Small intestine (tissue), 7 donors: ENCODE results near the gene EDRF1. TPM values are rescaled to one million over a fixed set of nuclear protein-coding genes. Genes with fewer than 3 reads are reported as not detected.
A peak's percentile ranks its signal among the peaks of the same experiment; 100 is the strongest.

Experiments
- DNase-seq, 2 donors: peaks; one replicate each; pipeline versions ENCODE4 v3.0.0 to v3.0.0-alpha.2; 2013
- FAIRE-seq: peaks from 2 replicates; lab custom pipeline; 2012; peaks lifted over from hg19 to GRCh38; lab: Jason Lieb, UNC
- H3K27ac ChIP-seq, 3 donors: one replicate each; pipeline ENCODE4 v1.5.1; 2013; ENCODE audit warnings: low read length in 2 of 3, mild to moderate bottlenecking in 2 of 3, control low read depth in 1 of 3, inconsistent platforms in 1 of 3, low read depth in 1 of 3, moderate library complexity in 1 of 3
- H3K27me3 ChIP-seq, 3 donors: one replicate each; pipeline ENCODE4 v1.6.1; 2013; ENCODE audit warnings: low read length in 3 of 3, inconsistent platforms in 1 of 3; ENCODE audit not compliant: control insufficient read depth in 3 of 3, insufficient read depth in 3 of 3
- H3K36me3 ChIP-seq, 3 donors: one replicate each; pipeline ENCODE4 v1.6.1; 2013; ENCODE audit warnings: low read length in 3 of 3, inconsistent platforms in 1 of 3, low read depth in 1 of 3, mild to moderate bottlenecking in 1 of 3, moderate library complexity in 1 of 3; ENCODE audit not compliant: control insufficient read depth in 3 of 3, insufficient read depth in 2 of 3
- H3K4me1 ChIP-seq, 3 donors: one replicate each; pipeline ENCODE4 v1.6.1; 2013; ENCODE audit warnings: low read length in 2 of 3, inconsistent platforms in 1 of 3, low read depth in 1 of 3, mild to moderate bottlenecking in 1 of 3, moderate library complexity in 1 of 3; ENCODE audit not compliant: control insufficient read depth in 3 of 3, insufficient read depth in 2 of 3
- H3K4me3 ChIP-seq, 3 donors: one replicate each; pipeline ENCODE4 v1.5.1; 2013; ENCODE audit warnings: low read length in 3 of 3, control low read depth in 1 of 3, inconsistent platforms in 1 of 3, low read depth in 1 of 3, mild to moderate bottlenecking in 1 of 3, moderate library complexity in 1 of 3
- H3K9me3 ChIP-seq, 2 donors: one replicate each; pipeline ENCODE4 v1.6.1; 2013; ENCODE audit warnings: low read depth in 1 of 2, low read length in 1 of 2; ENCODE audit not compliant: control insufficient read depth in 2 of 2, insufficient read depth in 1 of 2
- WGBS, 3 donors: extraction: QIAGEN DNeasy Blood & Tissue Kit; methylation state at CpG; one replicate each; pipeline ENCODE4 v1.1.7; 2013; 5-methylcytosine and 5-hydroxymethylcytosine counted together
- polyA plus RNA-seq, 4 donors: library from polyadenylated mRNA; stranded (reverse) in 3 of 4; unstranded in 1 of 4; fragments of 200-250 nt in 3 of 4; fragments of 120-200 nt in 1 of 4; gene quantifications; one replicate each; pipeline versions ENCODE4 v1.2.1 to v1.2.3, GENCODE V29; 2013
- donor health status: healthy with polysubstance abuse.
- donor health status: control.
- donor health status: control.
- donor health status: Bipolar disorder and iron deficiency.
- donor health status: healthy.

Gene EDRF1
- polyA plus RNA-seq, 4 donors: 8.6 to 30.4 (median 11.2) TPM

DNA sequence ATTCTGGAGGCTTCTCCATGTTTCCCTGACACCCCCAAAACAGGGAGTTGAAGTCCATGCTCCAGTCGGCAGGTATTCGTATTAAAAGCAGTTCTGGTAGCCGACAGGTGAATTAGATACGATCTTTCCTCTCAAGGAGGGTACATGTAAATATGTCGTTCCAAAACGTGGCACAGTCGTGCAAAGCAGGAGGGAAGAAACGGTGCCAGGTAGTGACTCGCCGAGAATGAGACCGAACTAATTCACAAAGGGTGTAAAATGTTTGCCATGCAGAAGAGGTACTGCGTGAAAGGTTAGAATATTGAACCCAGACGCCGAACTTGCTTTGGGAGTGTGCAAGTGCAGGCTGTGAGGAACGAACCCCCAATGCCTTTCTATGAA lies 483 bp downstream of the EDRF1 start:
- 1% methylated on average over 15 of the region's 15 CpGs for WGBS, 3 donors
- peaks cover 0 to 8% of the 10 kb centered on the region in 2 donors for H3K9me3 ChIP-seq
- DNase-seq (no peak), FAIRE-seq (no peak)
- no peaks in the 10 kb centered on the region for H3K27me3 ChIP-seq
- peaks cover 0 to 6% (median 0%) of the 10 kb centered on the region in 3 donors for H3K4me1 ChIP-seq
- H3K27ac ChIP-seq: peak overlapping the region; percentile 70 to 92 (median 88)
- peaks cover 0 to 7% (median 6%) of the 10 kb centered on the region in 3 donors for H3K36me3 ChIP-seq
- peak overlapping the region; percentile 71 to 95 (median 82) for H3K4me3 ChIP-seq

DNA sequence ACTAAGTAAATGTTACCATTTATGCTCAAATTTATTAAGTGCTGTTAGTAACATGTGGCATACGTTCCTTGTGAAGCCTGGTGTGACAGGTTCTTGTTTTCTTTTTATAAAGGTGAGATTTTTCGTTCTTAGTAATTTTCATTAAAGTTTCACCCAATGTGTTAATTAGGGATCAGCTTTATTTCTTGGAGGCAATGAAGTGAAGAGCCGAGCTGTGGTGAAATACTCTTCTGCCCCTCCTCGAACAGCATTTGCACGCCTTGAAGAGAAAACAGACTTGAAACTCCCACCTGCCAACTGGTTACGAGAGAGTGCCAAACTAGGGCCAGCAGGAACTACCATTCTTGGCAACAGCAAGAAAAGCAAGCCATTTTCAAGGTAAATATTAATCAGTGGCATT lies 1.5 kb downstream of the EDRF1 start:
- no peak overlapping the region for H3K4me3 ChIP-seq
- peaks cover 0 to 6% (median 0%) of the 10 kb centered on the region in 3 donors for H3K4me1 ChIP-seq
- 83 to 88% (median 83%) methylated on average over 6 of the region's 6 CpGs for WGBS, 3 donors
- DNase-seq (no peak), FAIRE-seq (no peak)
- peaks cover 0 to 8% of the 10 kb centered on the region in 2 donors for H3K9me3 ChIP-seq
- no peaks in the 10 kb centered on the region for H3K27me3 ChIP-seq
- H3K27ac ChIP-seq: no peak overlapping the region
- H3K36me3 ChIP-seq: peaks cover 3 to 8% (median 8%) of the 10 kb centered on the region in 3 donors

DNA sequence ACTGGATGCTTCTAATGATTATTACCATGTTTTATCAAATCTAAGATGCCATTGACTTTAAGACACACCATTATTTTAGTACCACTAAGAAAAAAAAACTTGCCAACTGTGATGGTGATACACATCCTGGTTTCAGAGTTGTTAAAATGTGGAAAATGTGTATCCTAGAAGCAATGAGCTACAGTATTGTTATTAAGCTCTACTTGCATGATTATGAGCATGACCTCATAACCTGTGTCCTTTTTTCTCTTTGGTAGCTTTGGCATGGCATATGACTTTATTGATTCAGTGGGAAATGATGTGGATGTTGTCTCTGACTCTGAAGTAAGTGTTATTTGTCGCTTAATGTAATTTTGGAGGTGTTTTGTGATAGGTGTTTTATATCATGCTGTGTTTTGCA lies 3.3 kb downstream of the EDRF1 start:
- Histone ChIP-seq H3K9me3 (peaks cover 0 to 3% of the 10 kb centered on the region in 2 donors), H3K4me1 (peaks cover 0 to 6% (median 0%) of the 10 kb centered on the region in 3 donors), H3K4me3 (no peak overlapping the region), H3K27ac (no peak overlapping the region), H3K36me3 (peaks cover 7 to 11% (median 8%) of the 10 kb centered on the region in 3 donors), H3K27me3 (no peaks in the 10 kb centered on the region)
- WGBS, 3 donors: 94 to 96% (median 95%) methylated on average over 1 of the region's 1 CpG
- FAIRE-seq (no peak), DNase-seq (no peak)

DNA sequence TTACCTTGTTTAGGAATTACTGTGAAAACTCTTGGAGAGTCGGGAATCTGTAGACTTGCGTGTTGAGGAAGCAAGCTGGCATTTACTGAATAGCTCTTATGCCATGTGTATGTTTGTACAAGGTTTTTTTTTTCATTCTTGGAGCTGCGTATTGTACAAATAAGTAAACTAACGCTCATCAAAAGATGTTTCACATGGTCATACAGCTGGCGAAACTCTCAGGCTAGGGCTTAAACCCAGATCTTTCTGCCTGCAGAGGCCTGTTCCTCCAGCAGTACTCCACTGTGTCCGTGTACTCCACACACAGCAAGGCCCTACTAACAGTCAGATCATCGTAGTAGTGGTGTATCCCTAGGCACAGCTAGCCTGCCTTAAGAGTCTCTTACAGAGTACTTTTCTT lies 7.4 kb downstream of the EDRF1 start:
- Histone ChIP-seq H3K4me3 (no peak overlapping the region), H3K27me3 (no peaks in the 10 kb centered on the region), H3K4me1 (no peaks in the 10 kb centered on the region), H3K36me3 (peaks cover 14 to 27% (median 22%) of the 10 kb centered on the region in 3 donors), H3K27ac (no peak overlapping the region), H3K9me3 (no peaks in the 10 kb centered on the region)
- DNase-seq (no peak), FAIRE-seq (no peak)
- WGBS, 3 donors: 70 to 85% (median 70%) methylated on average over 7 of the region's 7 CpGs

DNA sequence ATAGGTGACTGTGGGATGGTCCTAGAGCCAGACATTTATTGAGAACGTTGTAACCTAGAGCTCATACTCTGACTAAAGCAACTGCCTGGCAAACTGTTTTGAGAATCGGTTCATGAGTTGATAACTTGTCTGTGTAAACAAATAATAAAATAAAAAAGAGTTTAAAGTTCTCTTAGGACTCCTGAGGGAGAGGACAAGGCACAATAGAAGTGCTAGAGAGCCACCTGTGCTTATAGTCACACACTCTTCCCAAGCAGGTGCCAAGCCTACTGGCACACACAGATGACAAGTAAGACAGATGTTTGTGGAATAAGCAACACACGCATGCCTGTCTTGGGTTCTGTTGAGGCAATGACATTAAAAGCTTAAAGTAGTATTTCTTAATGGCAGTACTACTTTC lies 7.9 kb downstream of the EDRF1 start:
- DNase-seq: peak; percentile 13 to 37
- H3K4me1 ChIP-seq: no peaks in the 10 kb centered on the region
- no peak for FAIRE-seq
- peaks cover 18 to 25% (median 25%) of the 10 kb centered on the region in 3 donors for H3K36me3 ChIP-seq
- no peak overlapping the region for H3K27ac ChIP-seq
- no peaks in the 10 kb centered on the region for H3K9me3 ChIP-seq
- no peaks in the 10 kb centered on the region for H3K27me3 ChIP-seq
- no peak overlapping the region for H3K4me3 ChIP-seq
- WGBS, 3 donors: 16 to 42% (median 24%) methylated on average over 3 of the region's 3 CpGs

DNA sequence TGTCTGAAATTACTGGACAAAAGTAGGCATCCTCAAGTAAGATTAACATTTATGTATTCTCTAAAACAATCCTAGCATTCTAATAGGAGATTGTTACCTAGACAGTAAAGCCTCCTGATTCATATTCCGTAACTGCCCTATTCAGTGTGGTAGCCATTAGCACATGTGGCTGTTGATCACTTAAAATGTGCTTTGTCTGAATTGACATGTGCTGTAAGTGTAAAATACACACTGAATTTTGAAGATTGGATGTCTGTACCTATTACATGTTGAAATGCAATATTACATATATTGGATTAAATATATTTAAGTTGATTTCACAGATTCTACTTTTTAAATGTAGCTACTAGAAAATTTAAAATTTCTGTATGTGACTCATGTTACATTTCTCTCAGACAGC lies 14.6 kb downstream of the EDRF1 start:
- H3K4me1 ChIP-seq: no peaks in the 10 kb centered on the region
- H3K36me3 ChIP-seq: peaks cover 23 to 34% (median 30%) of the 10 kb centered on the region in 3 donors
- H3K27ac ChIP-seq: no peak overlapping the region
- no peak overlapping the region for H3K4me3 ChIP-seq
- DNase-seq (no peak), FAIRE-seq (no peak)
- no peaks in the 10 kb centered on the region for H3K27me3 ChIP-seq
- no peaks in the 10 kb centered on the region for H3K9me3 ChIP-seq
- 93 to 100% (median 97%) methylated on average over 1 of the region's 1 CpG for WGBS, 3 donors

DNA sequence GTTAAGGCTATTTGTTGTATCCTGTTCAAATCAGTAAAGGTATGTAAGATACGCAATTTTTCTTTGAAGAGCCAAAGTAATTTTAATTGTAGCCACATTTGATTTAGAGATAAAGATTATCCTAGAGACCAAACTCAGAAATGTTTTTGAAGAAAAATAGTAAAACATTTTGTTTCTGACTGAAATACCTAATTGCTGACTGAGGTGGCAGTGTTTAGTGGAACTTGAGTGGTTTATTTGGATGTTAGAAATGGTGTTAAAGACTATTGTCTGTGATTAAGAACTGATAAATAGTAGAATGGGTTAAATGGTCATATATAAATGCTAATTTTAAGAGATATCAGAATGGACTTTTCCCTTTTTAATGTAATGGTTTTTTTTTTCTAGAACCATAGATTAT lies 15.3 kb downstream of the EDRF1 start:
- no peaks in the 10 kb centered on the region for H3K27me3 ChIP-seq
- 94 to 96% (median 95%) methylated on average over 1 of the region's 1 CpG for WGBS, 3 donors
- H3K4me1 ChIP-seq: no peaks in the 10 kb centered on the region
- FAIRE-seq (no peak), DNase-seq (no peak)
- no peaks in the 10 kb centered on the region for H3K9me3 ChIP-seq
- peaks cover 19 to 33% (median 28%) of the 10 kb centered on the region in 3 donors for H3K36me3 ChIP-seq
- no peak overlapping the region for H3K27ac ChIP-seq
- H3K4me3 ChIP-seq: no peak overlapping the region

DNA sequence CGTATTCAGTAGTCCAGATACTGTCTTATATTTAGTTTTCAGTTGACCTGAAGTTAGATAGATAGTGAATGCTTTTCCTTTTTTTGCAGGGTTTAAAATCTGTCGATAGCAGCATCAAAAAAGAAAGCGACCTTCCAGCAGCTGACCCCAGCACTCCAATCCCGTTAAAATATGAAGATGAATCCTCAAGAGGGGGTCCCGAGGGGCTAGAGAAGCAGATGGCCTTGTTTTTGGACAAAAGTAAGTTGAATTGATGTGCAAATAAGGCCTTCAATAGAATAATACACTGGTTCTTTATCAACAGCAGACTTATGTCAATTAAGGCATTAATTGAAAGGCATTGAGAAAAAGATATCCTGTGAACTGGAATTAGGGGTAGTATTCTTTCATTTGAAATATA lies 18.7 kb downstream of the EDRF1 start:
- DNase-seq: no peak
- Histone ChIP-seq H3K4me3 (no peak overlapping the region), H3K4me1 (no peaks in the 10 kb centered on the region), H3K36me3 (peaks cover 20 to 30% (median 29%) of the 10 kb centered on the region in 3 donors), H3K9me3 (no peaks in the 10 kb centered on the region), H3K27ac (no peak overlapping the region), H3K27me3 (no peaks in the 10 kb centered on the region)
- FAIRE-seq: no peak
- WGBS, 3 donors: 93 to 97% (median 95%) methylated on average over 5 of the region's 5 CpGs
